Left renal cortex interstitium (tissue), 4 donors: Measurements from ENCODE around the gene CRK. TPM values are rescaled to one million over a fixed set of nuclear protein-coding genes. Genes with fewer than 3 reads are reported as not detected.

ENCODE experiments used
- DNase-seq, 4 donors: peaks; one replicate each; pipeline ENCODE4 v3.0.0-alpha.2; 2013; ENCODE audit warnings: low read depth in 4 of 4, low spot score in 2 of 4, missing footprints in 1 of 4
- polyA plus RNA-seq, 4 donors: library from polyadenylated mRNA; unstranded; fragments of 120-200 nt; gene quantifications; one replicate each; pipeline ENCODE4 v1.2.1, GENCODE V29; 2013; ENCODE audit not compliant: insufficient read length in 4 of 4

Gene CRK
- polyA plus RNA-seq = 10 to 100 TPM; 56.0 to 68.1 (median 64.0) TPM

DNA sequence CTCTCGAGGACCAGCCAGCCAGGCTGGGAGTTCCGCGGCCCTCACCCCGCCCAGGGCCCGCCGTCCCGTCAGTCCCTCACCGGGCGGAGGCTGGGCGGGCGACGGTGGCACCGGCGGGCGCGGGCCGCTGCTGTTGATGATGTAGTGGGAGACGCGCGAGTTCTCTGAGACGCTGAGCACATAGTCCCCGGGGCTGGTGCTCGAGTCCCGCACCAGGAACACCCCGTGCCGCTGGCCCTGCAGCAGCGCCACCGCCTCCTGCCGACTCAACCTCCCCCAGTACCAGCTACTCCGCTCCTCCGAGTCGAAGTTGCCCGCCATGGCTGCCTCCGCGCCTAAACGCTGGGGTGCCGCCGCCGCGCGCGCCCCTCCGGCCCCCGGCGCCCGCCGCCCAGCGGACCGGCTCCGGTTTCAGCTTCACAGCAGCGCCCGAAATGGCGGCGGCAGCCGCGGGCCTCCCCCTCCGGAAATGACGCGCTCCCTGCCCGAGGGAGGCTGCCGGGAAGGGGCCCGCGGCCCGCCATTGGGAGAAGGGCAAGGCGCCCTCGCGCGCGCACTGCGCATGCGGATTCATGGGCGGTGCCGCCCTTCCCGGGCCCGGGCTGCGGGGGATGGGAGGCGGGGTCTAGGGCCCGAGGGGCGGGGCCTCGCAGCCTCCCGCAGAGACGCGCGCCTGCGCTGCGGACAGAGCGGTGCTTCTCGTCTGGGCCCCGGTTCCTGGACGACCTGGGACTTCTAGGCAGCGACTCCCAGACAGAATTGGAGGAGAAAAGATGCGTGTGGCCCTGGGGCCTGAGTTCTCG, at the start of gene CRK:
Gene CRK (minus strand): TSS at position 436 of the 803 bp plus-strand sequence. CDS start 115 bp downstream, at position 321.
- DNase-seq = peak; percentile 85 to 94 (median 93)

DNA sequence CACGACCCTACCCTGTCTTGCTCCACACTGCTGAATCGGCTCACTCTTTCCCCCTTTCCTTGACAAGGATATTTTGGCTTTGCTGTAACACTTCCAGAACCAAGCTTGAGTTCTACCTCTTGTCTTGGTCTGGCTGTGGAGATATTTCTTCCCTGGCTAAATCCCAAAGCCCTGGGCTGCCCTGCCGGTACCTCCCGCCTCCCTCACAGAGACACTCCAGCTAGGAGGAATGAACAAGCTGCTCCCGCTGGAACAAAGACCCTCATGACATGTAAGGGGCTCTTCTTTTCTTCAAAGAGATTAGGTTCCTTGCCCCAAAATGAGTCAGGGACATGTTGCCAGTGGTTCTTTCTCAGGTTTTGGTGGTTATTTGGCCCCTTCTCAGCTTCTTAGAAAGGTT, 49.6 kb upstream of the CRK start:
- DNase-seq = no peak

DNA sequence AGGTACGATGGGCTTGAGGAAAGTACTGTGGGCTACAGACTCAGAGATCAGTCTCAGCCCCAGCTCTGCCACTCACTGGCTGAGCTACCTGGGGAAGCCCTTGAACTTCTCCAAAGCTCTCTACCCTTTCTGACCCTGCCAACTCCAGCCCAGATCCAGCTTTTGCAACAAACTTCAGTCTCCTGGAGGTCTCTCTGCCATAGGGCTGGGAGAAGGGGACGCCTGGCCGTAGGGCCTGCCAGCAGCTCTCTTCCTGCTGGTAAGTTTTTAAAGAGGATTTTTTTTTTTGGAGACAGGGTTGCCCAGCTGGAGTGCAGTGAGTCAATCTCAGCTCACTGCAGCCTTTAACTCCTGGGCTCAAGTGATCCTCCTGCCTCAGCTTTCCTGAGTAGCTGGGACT, 48.8 kb upstream of the CRK start:
- DNase-seq = no peak

DNA sequence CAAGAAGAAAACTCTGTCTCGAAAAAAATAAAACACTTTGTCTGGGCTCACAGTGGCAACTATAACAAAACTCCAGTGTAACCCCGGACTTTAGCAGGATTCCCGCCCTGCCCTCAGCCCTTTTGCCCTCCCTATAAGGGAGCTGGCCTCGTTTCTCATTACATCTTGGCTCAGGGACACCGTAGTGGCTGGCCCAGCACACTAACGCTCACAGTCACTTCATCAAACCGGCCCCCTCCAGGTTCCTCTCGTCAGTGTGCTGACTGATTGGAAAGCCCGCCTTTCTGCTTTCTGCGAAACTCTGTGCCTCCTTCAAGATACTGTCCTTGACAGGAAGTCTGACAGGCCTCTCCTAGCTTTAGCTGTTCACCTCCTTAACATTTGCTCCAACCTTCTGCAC, 47.7 kb upstream of the CRK start:
- DNase-seq = no peak

DNA sequence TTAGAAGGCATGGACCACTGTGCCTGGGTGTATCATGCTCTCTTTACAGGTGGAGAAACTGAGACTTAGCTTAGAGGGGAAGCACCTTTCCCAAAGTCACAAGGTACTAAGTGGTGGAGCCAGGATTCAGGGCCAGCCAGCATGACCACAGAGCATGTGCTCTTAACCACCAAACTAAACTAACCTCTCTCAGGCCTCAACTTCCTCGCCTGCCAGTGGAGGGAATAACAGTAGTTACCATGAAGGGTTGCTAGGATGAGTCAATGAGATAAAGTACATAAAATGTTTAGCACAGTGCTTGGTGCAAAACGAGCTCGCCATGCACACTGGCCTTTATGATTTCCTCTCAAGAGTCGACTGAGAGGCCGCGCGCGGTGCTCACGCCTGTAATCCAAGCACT, 42.8 kb upstream of the CRK start:
- DNase-seq = no peak

DNA sequence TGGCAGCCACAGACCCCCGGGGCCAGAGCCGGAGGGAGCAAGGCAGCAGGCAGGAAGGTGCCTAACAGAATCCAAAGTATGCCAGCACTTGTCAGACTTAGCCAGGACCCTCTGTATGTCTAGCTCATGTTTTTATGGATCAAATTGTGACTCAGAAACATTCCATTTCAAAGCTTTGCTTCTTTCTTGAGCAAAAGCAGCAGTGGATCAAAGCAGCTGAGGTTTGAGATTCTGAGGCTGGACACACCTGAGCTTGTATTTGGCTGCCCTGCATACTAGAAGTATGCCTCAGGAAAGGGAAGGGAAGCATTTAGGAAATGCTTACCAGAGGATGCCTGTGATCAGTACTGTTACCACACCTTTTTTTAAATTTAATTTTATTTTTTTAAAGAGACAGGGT, 42.2 kb upstream of the CRK start:
- DNase-seq = no peak

DNA sequence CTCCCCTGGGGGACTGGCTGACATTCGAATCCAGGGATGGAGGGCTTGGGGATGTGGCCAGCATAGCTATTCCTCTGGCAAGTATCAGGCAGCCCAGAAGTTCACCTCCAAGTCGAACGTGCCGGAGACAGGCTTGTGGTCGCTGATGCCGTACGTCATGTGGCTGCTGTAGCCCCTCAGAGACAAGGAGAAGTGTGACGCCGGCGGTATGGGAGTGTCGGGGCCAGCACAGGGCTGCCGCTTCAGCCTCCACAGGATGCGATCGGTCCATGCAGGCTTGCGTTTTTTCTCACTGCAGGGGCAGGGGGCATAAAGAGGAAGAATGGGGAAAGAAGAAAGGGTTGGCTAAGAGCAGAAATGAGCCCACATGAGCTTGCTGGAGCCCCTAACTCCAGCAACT, 41.8 kb upstream of the CRK start:
- no peak for DNase-seq

DNA sequence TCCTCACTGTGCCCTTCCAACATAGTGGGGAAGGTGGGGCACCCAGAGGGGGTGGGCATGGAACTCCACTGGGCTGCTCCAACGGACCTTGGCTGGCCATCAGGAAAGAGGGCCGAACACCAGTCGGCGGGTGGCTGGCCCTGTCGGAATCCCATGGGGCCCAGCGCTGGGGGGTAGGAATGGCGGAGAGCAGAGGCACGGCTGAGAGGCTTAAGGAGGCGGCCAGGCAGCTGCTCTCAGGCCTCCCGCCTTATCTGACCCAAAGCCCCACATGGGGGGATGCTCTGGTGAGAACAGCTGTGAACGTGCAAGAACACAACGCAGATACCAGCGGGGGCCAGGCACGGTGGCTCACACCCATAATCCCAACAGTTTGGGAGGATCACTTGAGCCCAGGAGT, 40.8 kb upstream of the CRK start:
- DNase-seq = no peak

DNA sequence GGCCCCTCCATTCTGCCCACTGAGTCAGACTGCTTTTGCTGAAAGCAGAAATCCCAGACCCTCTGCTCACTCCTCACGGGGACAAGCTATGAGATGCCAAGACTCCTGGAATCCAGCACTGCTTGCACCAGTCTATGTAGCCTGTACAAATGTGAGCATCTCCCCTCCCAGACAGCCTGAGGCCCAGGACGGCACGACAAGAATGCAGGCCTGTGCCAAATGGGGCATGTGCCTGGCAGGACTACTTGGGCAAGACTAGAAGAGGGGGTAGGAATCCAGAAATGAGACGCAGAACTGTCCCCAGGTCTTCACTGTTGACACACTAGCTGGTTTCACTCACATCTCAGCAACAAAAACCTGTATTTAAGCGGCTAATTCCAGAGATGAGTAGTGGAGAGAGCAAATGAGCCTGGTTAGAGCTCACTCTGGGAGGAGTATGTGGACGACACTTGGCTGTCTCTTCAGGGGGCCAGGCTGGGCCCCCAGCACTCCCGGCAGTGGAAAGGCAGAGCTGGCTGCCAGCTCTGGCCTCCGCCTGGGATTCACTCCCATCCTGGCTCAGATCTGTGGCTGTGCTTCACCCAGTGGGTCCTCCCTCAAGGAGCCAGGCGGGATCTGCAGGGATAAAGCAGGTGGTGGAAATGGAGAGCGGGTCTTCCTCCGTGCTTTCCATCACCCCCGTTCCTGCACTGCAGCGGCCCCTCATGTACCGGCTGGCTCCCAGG, 39.4 kb upstream of the CRK start:
- DNase-seq = no peak

DNA sequence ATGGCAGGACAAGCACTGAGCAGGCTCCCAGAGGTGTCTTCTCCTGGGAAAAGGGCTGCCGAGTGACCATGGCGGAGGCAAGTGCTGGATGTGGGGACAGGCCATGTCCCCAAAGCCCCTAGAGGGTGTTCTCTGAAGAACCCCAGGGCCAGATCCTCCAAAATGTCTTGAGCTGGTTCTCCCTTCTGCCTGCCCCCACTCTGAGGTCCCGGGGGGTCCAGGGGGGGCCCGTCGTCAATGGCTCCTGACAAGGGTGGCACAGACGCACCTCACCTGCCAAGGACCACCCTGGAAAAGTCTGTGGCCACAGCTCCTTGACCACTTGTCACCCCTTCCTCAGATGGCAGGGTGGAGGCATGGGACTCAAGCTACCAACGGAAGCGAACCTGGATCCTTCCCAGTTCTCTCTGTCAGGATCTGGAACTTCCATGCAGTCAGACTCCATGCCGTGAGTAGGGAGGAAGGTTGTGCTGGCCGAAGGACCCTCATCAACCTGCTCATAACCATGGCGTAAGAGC, 38.8 kb upstream of the CRK start:
- no peak for DNase-seq

DNA sequence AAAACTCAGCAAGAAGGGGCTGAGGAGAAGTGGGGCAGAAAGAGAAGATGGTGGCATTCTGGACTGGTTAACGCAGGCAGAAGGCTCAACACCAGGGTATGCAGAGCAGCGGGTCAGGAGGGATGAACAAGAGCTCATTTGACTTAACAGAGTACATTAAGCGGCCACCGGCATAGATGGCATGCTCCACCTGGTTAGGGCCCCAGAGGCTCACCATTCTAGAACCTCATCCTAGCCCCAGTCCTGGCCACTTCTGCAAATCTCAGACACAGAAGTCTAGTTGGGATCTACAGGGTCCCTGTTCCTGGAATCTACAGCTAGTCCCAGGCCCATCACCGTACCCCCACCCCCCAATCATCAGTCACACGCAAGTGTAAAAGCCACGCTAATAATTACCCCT, 38.2 kb upstream of the CRK start:
- DNase-seq = no peak

DNA sequence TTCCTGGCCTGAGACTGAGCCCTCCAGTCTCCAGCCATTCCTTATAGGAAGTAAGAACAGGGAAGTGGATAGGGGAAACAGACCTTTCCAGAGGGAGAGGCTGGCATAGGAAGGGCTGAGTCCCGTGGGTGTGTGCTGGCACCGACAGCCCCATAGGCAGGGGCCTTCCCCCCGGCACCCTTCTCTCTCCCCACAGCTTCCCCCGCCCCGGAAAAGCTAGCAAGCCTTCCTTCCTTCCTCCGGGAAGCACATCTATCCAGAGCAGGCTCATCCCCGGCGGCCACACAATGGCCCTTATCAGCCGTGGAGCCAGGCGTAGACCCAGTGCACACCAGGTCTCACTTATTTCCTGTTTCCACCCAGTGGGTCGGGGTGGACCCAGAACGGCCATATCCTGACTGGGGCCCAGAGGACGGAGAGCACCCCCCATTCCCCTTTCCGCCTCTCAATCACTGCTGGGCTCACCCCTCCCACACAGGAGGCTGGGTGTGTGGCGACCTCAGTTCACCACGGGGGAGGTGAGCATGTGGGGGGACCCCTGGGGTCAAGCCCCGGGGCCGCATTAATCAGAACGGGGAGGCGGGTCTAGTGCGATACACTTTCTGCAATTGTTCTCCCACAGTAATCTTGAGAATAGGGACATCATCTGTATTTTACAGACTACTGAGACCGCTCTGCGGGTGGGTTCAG, 37.4 kb upstream of the CRK start:
- no peak for DNase-seq

DNA sequence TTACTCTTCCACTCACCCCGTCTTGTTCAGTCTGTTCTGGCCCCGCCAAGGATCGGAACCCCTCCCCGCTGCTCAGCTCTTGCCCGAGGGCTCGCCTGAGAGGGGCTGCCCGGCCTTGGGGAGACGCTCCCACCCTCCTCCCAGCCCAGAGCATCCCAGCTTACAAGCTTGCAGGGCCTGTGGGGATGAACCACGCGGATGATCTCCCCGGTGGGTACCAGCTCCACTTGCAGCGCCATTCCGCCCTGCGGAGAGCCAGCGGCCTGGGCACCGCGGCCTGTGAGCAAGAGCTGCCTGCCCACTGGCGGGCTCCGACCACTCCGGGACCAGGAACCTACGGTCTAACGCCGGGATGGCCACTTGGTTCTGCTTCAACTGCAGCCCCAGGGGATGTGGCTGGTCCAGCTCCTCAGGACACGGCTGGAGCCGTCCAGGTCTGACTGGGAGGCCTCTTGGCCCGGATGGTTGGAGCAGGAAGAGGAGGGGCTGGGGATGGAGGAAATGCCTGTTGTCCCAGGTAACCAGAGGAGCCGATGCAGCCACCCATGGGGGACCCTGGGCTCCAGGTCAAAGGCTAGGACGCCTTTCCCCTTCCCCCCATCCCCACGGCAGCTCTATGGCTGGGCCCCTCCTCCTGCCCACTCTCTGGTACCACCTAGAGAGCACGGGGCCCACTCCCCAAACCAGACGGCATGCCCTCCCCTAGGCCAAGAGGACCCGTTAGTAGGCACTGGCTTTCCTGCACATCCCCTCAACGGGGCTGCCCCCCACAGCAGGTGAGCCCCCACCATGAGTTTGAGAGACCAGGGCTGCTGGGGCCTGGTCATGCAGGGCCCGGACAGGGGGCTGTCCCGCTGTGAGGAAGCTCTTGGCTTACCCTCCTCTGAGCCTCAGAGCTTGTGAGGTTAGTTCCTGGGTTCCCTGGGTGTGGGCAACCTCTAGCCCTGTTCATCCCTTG, 36.5 kb upstream of the CRK start, which contains the start of gene MYO1C:
Gene MYO1C (minus strand): TSS at position 438 of the 958 bp plus-strand sequence. CDS start 199 bp downstream, at position 239.
- no peak for DNase-seq

DNA sequence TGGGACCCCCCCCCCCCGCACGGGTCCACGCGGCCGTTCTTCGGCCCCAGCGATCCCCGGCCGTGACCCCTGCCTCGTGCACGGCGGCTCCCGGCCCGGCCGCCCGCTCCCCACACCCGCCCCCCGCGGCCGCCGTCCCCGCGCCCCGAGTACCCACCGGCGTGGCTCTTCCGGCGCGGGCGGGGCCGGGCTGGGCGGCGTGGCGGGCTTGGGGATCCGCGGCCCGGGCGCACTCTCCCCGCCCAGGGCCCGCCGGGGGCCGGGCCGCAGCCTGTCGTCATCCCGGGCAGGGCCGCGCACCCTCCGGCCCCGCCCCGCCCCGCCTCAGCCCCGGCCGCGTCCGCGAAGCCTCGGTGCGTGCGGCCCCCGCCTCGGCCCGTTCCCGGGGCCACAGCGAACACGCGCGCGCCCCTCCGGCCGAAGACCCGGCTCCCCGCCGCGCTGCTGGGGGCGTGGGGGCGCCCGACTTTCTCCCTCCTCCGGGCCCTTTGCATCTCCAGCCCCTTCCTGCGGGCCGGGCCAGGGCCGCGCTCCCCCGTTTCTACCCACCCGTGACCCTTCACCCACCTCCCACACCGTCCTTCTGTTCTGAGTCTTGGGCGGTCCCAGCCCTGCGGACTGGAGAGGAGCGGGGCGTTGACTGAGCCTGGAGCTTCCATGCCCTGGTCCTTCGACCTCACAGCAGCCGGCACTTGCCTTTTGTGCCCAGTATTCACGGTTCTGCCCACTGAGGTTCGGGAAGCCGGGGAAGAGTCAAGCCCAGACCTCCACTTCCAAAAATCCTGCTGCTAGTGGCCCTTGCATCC, 35.6 kb upstream of the CRK start:
- no peak for DNase-seq

DNA sequence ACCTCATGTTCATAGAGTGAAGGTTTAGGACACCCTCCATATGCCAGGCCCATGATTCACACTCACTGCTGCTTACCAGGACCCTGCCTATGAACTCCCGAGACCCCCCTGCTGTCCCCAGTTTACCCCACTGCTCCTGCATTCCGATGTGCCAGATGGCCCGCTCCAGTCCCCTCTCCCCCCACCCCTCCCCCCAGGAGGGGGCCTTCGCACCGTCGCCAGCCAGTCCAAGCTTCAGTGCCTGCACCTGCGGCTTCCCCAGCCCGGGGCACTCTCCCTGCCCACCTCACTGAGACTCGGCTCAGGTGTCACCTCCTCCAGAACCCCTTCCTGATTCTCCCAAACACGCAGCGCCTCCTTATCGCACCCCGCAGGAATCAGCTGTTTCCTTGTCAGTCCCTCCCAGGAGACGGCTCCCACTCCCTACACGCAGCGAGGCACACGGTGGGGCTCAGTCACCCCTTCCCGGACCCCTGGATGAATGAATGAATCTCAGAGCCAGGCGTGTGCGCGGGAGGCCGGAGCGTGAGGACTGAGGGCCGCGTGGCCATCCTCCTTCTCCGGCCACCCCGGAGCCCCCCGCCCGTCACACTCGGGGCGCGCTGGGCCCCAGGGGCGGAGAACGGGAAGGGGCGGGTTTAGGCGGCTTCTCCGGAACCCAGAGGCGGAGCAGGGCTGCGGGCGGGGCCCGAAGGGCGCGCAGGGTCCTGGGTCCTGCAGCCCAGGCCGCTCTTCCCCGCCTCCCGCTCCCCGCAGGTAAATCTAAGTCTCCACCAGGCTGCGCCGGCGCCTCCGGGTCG, 34.8 kb upstream of the CRK start:
- DNase-seq = no peak

DNA sequence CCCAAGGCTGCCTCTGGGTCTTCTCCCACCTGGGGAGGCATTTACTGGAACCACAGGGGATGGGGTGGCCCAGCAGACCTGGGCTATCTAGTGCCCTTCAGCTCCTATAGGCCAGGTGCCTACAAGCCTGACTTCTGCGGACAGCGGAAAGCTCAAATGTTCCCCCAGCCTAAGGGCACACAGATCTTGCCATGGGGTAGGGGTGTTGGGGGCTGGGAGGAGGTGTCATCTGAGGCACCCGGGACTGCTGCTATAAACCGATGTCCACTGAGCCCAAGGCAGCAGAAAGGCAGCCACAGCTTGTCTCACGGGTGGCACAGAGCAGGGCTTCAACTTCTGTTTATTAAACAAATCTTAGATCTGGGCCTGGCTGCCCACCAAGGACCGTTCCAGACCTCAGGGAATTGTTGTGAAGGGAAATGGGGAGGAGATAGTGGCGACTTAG, 32.8 kb upstream of the CRK start:
- DNase-seq = no peak

DNA sequence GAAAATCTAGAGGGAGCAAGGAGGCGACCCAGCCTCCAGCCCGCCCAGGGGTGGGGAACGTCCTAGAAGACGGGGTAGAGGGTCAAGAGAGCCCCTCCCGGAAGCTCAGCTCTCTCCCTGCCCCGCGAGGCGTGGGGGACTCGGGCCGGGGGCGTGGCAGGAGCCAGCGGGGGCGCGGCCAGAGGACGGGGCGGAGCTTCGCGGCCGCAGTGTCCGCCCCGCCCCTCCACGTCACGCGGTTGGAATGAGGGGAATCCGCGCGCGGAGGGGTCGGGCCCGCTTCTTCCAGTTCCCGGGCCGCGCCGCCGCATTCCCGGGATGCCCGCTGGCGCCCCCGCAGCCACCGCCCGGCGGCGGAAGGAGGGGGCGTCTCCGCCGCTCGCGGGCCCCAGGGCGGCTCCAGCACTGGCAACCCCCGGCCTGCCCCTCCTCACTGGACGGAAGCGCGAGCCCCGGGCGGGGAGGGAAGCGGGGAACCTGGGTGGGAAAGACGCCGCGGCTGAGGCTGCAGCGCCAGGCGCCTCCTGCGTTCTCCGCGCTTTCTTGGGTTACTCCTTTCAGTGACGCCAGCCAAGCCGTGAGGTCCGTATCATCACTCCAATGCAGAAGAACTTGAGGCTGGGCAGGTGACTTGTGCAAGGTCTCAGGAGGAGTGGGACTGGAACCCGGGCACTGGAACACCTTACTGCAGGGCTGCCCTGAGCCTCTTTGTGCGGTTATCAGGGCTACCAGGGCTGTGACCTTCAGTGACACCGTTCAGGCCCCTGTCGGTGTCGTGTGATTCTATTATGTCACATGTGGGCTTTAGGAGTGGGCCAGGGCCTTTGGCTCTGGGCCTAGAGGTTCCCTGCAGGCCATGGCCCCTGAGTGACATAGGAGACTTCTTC, 32.1 kb upstream of the CRK start:
- DNase-seq = no peak
